Measurements from ENCODE around the gene SCLT1. TPM values are rescaled to one million over a fixed set of nuclear protein-coding genes. Genes with fewer than 3 reads are reported as not detected.
A peak's percentile ranks its signal among the peaks of the same experiment; 100 is the strongest.

SCLT1 gene
- total RNA-seq, 1 donor from 2014 or later, result 7.7 TPM

- ATAC-seq, result peak; percentile 77
- peak; percentile 35 for DNase-seq
- intact Hi-C loops (cut with micrococcal nuclease), result no loop called here
Observed at GRCh38 chr4:128858879-128859671, 234.3 kb downstream of the SCLT1 start.

GRCh38 chr4:128856246-128856645 lies 237.1 kb downstream of the SCLT1 start:
- ATAC-seq (no peak), DNase-seq (no peak)
- intact Hi-C loops (cut with micrococcal nuclease), result no loop called here

- intact Hi-C loops (cut with micrococcal nuclease), result no loop called here
- no peak for DNase-seq
- ATAC-seq, result no peak
Observed at GRCh38 chr4:128855621-128856020, 237.7 kb downstream of the SCLT1 start.

- ATAC-seq (no peak), DNase-seq (no peak)
- intact Hi-C loops (cut with micrococcal nuclease), result no loop called here
Observed at GRCh38 chr4:128854433-128854832, 238.9 kb downstream of the SCLT1 start.

- no peak for DNase-seq
- no peak for ATAC-seq
- intact Hi-C loops (cut with micrococcal nuclease), result no loop called here
Observed at GRCh38 chr4:128853741-128854140, 239.6 kb downstream of the SCLT1 start.

- intact Hi-C loops (cut with micrococcal nuclease), result no loop called here
- DNase-seq (no peak), ATAC-seq (no peak)
Observed at GRCh38 chr4:128850252-128850651, 243.1 kb downstream of the SCLT1 start.

GRCh38 chr4:128848461-128848860 lies 244.9 kb downstream of the SCLT1 start:
- ATAC-seq (no peak), DNase-seq (no peak)
- intact Hi-C loops (cut with micrococcal nuclease), result no loop called here

GRCh38 chr4:128847082-128847724 lies 246.1 kb downstream of the SCLT1 start:
- no peak for DNase-seq

GRCh38 chr4:128846063-128846462 lies 247.3 kb downstream of the SCLT1 start:
- intact Hi-C loops (cut with micrococcal nuclease), result no loop called here
- ATAC-seq (peak; percentile 75), DNase-seq (no peak)

More at GRCh38 chr4:128847082-128847724, 246.1 kb downstream of the SCLT1 start:
- intact Hi-C loops (cut with micrococcal nuclease), result no loop called here
- ATAC-seq, result no peak

GRCh38 chr4:128844931-128845330 lies 248.4 kb downstream of the SCLT1 start:
- DNase-seq (peak; percentile 73), ATAC-seq (peak; percentile 90)
- intact Hi-C loops (cut with micrococcal nuclease), result no loop called here

- intact Hi-C loops (cut with micrococcal nuclease), result no loop called here
- DNase-seq, result no peak
- no peak for ATAC-seq
Observed at GRCh38 chr4:128841402-128841801, 251.9 kb downstream of the SCLT1 start.

- intact Hi-C loops (cut with micrococcal nuclease), result no loop called here
- ATAC-seq (no peak), DNase-seq (no peak)
Observed at GRCh38 chr4:128840711-128841318, 252.5 kb downstream of the SCLT1 start.

GRCh38 chr4:128837679-128838078 lies 255.7 kb downstream of the SCLT1 start:
- no peak for ATAC-seq
- DNase-seq, result no peak
- intact Hi-C loops (cut with micrococcal nuclease), result no loop called here

GRCh38 chr4:128837198-128837597 lies 256.1 kb downstream of the SCLT1 start:
- ATAC-seq (no peak), DNase-seq (no peak)
- intact Hi-C loops (cut with micrococcal nuclease), result no loop called here

GRCh38 chr4:128835498-128836222 lies 257.7 kb downstream of the SCLT1 start:
- intact Hi-C loops (cut with micrococcal nuclease), result no loop called here
- ATAC-seq, result peak; percentile 98
- DNase-seq, result peak; percentile 90

Other genes starting within 250 kb of the SCLT1 start
- 4.3 TPM for gene C4orf33, start 2.6 kb upstream of the SCLT1 start, total RNA-seq